Naive thymus-derived CD4-positive, alpha-beta T cell (primary cell): ENCODE data around the gene AK2. TPM values are rescaled to one million over a fixed set of nuclear protein-coding genes. Genes with fewer than 3 reads are reported as not detected.
A peak's percentile ranks its signal among the peaks of the same experiment; 100 is the strongest.

Source experiments
- ATAC-seq: fragments of 150-1000 bp; cut with Tn5 transposase; 2 replicates; pipeline ENCODE4 v1.10.0; 2021; ENCODE audit warnings: mild to moderate bottlenecking, moderate library complexity
- CTCF ChIA-PET: fragments of 350-600 bp; sonication (Branson Sonifier 250); formaldehyde crosslinking; loops from one replicate; lab custom pipeline; 2021; ENCODE audit warnings: antibody characterized with exemption; lab: Charles Lee
- POLR2A ChIA-PET: fragments of 350-600 bp; sonication (Branson Sonifier 250); formaldehyde crosslinking; loops from one replicate; lab custom pipeline; 2021; ENCODE audit warnings: antibody characterized with exemption, inconsistent platforms; lab: Charles Lee
- DNase-seq, 9 donors: peaks; one replicate each; pipeline versions ENCODE4 v3.0.0 to v3.0.0-alpha.2; 2020 to 2022; ENCODE audit warnings: mixed read lengths in 1 of 9
- H3K27ac ChIP-seq: one replicate; pipeline ENCODE4 v1.7.0; 2013; ENCODE audit warnings: mild to moderate bottlenecking, low read depth, low read length, moderate library complexity
- H3K27me3 ChIP-seq, 2 donors: one replicate each; pipeline ENCODE4 v1.7.0; 2013; ENCODE audit warnings: low read length in 2 of 2, mild to moderate bottlenecking in 2 of 2, moderate library complexity in 2 of 2; ENCODE audit not compliant: control insufficient read depth in 2 of 2, insufficient read depth in 2 of 2
- H3K36me3 ChIP-seq, 3 experiments: 1 replicate in 2 of 3; 2 replicates in 1 of 3; pipeline ENCODE4 v1.7.0; 2013; ENCODE audit warnings: low read length in 3 of 3, mild to moderate bottlenecking in 3 of 3, moderate library complexity in 1 of 3; ENCODE audit not compliant: insufficient read depth in 3 of 3, control insufficient read depth in 2 of 3
- H3K4me1 ChIP-seq, 2 donors: one replicate each; pipeline ENCODE4 v1.7.0; 2013; ENCODE audit warnings: low read length in 2 of 2, mild to moderate bottlenecking in 2 of 2, moderate library complexity in 1 of 2; ENCODE audit not compliant: control insufficient read depth in 2 of 2, insufficient read depth in 2 of 2
- H3K4me3 ChIP-seq: 2 replicates; pipeline ENCODE4 v1.7.0; 2013; ENCODE audit warnings: mild to moderate bottlenecking, low read length
- H3K9me3 ChIP-seq, 3 experiments: 1 replicate in 2 of 3; 2 replicates in 1 of 3; pipeline ENCODE4 v1.7.0; 2013; ENCODE audit warnings: low read length in 3 of 3; ENCODE audit not compliant: control insufficient read depth in 2 of 3
- H3K27ac Mint-ChIP-seq, 9 donors: one replicate each; pipeline ENCODE4 v1.8.0; 2020 to 2022; ENCODE audit warnings: mixed read lengths in 9 of 9, mild to moderate bottlenecking in 8 of 9, moderate library complexity in 5 of 9, inconsistent platforms in 2 of 9
- H3K27me3 Mint-ChIP-seq, 5 donors: one replicate each; pipeline ENCODE4 v1.8.0; 2021 to 2022; ENCODE audit warnings: mixed read lengths in 5 of 5, mild to moderate bottlenecking in 1 of 5
- H3K36me3 Mint-ChIP-seq, 5 donors: one replicate each; pipeline ENCODE4 v1.8.0; 2020 to 2022; ENCODE audit warnings: mixed read lengths in 5 of 5, mild to moderate bottlenecking in 3 of 5, inconsistent platforms in 1 of 5
- H3K4me1 Mint-ChIP-seq, 7 donors: one replicate each; pipeline ENCODE4 v1.8.0; 2020 to 2022; ENCODE audit warnings: mixed read lengths in 7 of 7, mild to moderate bottlenecking in 3 of 7, inconsistent platforms in 1 of 7
- H3K4me3 Mint-ChIP-seq, 10 donors: one replicate each; pipeline ENCODE4 v1.8.0; 2020 to 2022; ENCODE audit warnings: mild to moderate bottlenecking in 10 of 10, mixed read lengths in 10 of 10, moderate library complexity in 6 of 10, inconsistent platforms in 2 of 10
- H3K9me3 Mint-ChIP-seq, 11 donors: one replicate each; pipeline ENCODE4 v1.8.0; 2020 to 2022; ENCODE audit warnings: mixed read lengths in 11 of 11, mild to moderate bottlenecking in 4 of 11, inconsistent platforms in 1 of 11, moderate library complexity in 1 of 11
- intact Hi-C, 2 donors: fragments of 100-400 bp; cut with micrococcal nuclease; formaldehyde crosslinking; loops; one replicate each; pipeline ENCODE4 v1.15.1; 2023
- polyA plus RNA-seq, 2 donors: library from polyadenylated mRNA; unstranded; fragments of 300-500 nt; fragmentation: Illumina TruSeq; gene quantifications; one replicate each; pipeline ENCODE4 v1.2.3, GENCODE V29; 2021
- total RNA-seq, 6 experiments: library from RNA in 5 of 6; stranded (reverse) in 5 of 6; gene quantifications; 1 replicate in 5 of 6; 2 replicates in 1 of 6; pipeline ENCODE4 v1.2.3 and lab custom pipeline; 2021 to 2026

The AK2 gene
- 100 to 1,000 TPM in 1 of 5 experiments, 10 to 100 TPM in 4; 53.8 to 219 (median 90.2) TPM for total RNA-seq
- polyA plus RNA-seq: 100 to 1,000 TPM; 113 to 134 TPM
- 81.8 reads per million, percentile 81 among the genes with 10 or more reads in this experiment for total RNA-seq (lab: John Stamatoyannopoulos, UW)

DNA sequence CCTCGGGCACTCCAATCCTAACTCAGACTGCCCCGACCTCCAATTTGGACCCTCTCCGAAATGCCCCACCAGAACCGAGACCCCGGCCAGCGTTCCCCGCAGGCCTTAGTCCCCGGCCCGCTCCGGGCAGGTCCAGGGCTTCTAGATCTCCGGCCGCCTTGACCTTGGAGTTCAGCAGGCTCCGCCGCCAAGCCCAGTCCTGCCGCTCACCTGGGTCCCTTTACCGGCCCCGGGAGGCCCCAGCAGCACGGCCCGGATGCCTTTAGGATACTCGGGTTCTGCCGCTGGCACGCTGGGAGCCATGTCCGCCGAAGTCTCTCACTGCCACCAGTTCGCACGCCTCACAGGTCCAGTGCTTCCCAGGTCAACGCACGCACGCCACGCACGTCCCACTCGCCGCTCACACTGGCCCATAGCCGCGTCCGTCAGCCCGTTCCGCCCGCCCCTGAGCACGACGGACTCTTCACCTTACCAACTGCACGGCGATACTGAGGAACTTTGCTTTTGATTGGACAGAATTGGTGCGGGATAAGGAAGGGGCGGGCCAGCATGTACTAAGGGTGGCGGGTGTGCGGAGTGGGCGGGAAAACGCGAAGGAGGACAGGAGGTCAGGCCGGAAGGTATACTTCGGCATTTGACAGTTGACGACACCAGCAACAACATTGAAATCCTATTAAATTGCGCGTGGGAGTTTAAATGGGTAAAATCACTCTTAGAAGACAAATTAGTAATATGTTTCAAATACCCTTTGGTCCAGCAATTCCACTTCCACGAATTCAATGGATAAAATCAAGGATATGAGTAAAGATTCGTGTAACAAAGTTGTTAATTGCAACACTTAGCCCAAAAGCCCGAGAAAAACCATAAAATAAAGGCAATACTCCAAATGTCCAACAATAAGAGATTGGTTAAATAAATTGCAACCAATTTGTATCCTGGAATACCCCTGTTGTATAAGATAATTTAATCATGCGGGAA, at the start of gene AK2:
Gene AK2, minus strand, starts transcription at position 358 of the 978 bp plus-strand sequence. Its CDS starts 55 bp downstream, at position 303.
- Mint-ChIP-seq H3K4me1 (peaks cover 35 to 50% (median 46%) of the 10 kb centered on the region in 7 donors), H3K27ac (peak within 1 kb of the TSS; percentile 74 to 96 (median 89)), H3K9me3 (peaks cover 0 to 3% (median 0%) of the 10 kb centered on the region in 11 donors), H3K36me3 (peaks cover 0 to 17% (median 4%) of the 10 kb centered on the region in 5 donors), H3K27me3 (peaks cover 0 to 1% (median 0%) of the 10 kb centered on the region in 5 donors), H3K4me3 (peak within 1 kb of the TSS; percentile 92 to 99 (median 96))
- H3K4me1 ChIP-seq: peaks cover 11 to 24% of the 10 kb centered on the region in 2 donors
- H3K27me3 ChIP-seq: no peaks in the 10 kb centered on the region
- ChIA-PET CTCF (no interaction called here), POLR2A (no interaction called here)
- peak within 1 kb of the TSS; percentile 73 for H3K27ac ChIP-seq
- DNase-seq: peak; percentile 63 to 91 (median 84)
- ATAC-seq: peak; percentile 100
- H3K4me3 ChIP-seq: peak within 1 kb of the TSS; percentile 70
- no peaks in the 10 kb centered on the region for H3K9me3 ChIP-seq
- intact Hi-C loops: loop anchor here (1.0 to 5.0 kb wide), 10 partner anchors 44 to 387 kb away; partner anchors contain the start of genes AZIN2 (in 2 of the 2), RNF19B (in 2 of the 2), S100PBP (in 2 of the 2) and YARS1 (in 2 of the 2)
- peaks cover 0 to 5% (median 0%) of the 10 kb centered on the region in 3 experiments for H3K36me3 ChIP-seq

DNA sequence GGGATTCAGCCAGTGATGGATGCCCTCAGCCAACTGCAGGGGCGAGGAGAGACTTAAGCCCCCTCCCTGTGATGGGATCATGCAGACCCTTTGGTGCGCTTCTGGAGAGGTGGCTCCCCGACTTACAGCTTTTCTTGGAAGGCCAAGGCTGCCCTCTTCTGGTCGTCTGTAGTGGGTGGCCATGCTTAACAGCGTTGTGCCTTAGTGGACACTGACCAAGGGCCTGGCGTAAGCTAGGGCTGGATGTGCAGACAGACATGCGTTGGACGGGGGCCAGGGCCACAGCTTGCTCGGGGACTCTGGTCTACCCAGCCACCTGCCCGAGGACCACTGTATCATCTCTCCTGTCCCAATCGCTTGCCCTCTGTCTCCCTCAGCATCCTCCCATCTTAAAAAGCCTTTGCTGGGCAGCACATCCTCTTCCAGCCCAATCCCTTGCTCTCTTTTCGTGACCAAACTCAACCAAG, 49.7 kb upstream of the AK2 start:
- no peak overlapping the region for H3K4me3 ChIP-seq
- peaks cover 10 to 19% of the 10 kb centered on the region in 2 donors for H3K4me1 ChIP-seq
- H3K9me3 ChIP-seq: no peaks in the 10 kb centered on the region
- Mint-ChIP-seq H3K36me3 (peaks cover 0 to 3% (median 0%) of the 10 kb centered on the region in 5 donors), H3K4me1 (peaks cover 24 to 61% (median 47%) of the 10 kb centered on the region in 7 donors), H3K4me3 (no peak overlapping the region), H3K27ac (peak overlapping the region in 3 of 9 donors; percentile 18 to 48 (median 44)), H3K27me3 (peaks cover 0 to 28% (median 0%) of the 10 kb centered on the region in 5 donors), H3K9me3 (peaks cover 0 to 2% (median 0%) of the 10 kb centered on the region in 11 donors)
- intact Hi-C loops: loop anchor here (1.0 to 10.0 kb wide), 4 partner anchors 152 to 372 kb away; no protein-coding TSS in a partner anchor
- POLR2A ChIA-PET: interaction anchor here (1.3 to 1.6 kb wide), 2 partner anchors 13 to 122 kb away, joined by 5 to 6 read pairs; partner anchors contain the start of gene RNF19B
- no peaks in the 10 kb centered on the region for H3K27me3 ChIP-seq
- CTCF ChIA-PET: interaction anchor here (0.7 to 3.2 kb wide), 7 partner anchors 10 to 154 kb away, joined by 3 to 11 read pairs (median 5); no protein-coding TSS in a partner anchor
- H3K27ac ChIP-seq: no peak overlapping the region
- ATAC-seq: peak; percentile 63
- H3K36me3 ChIP-seq: no peaks in the 10 kb centered on the region
- peak in 2 of 9 donors; percentile 29 to 50 for DNase-seq

DNA sequence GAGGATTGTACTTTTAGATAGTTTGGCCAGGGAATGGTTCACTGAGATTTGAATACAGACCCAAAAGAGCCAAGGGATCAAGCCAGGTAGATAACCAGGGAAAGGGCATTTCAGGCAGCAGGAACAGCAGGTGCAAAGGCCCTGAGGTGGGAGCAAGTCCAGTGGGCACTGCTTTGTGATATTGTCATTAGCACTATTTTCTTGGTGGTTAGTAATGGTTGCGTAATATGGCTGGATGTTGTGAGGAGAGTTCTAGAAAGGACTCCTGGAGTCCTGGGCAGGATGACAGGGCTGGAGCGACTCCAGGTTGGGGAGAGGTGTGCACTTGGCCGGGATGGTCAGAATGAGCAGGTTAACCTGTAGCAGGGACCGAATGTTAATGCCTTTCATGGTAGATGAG, 48.6 kb upstream of the AK2 start:
- intact Hi-C loops: loop anchor here in 1 of 2 donors (10.0 kb wide), 2 partner anchors 151 to 371 kb away; no protein-coding TSS in a partner anchor
- Histone ChIP-seq H3K36me3 (no peaks in the 10 kb centered on the region), H3K9me3 (no peaks in the 10 kb centered on the region), H3K27me3 (no peaks in the 10 kb centered on the region), H3K4me3 (no peak overlapping the region), H3K27ac (no peak overlapping the region), H3K4me1 (peaks cover 17 to 26% of the 10 kb centered on the region in 2 donors)
- H3K27me3 Mint-ChIP-seq: peaks cover 0 to 30% (median 0%) of the 10 kb centered on the region in 5 donors
- DNase-seq (no peak), ATAC-seq (no peak)
- H3K9me3 Mint-ChIP-seq: peaks cover 0 to 2% (median 0%) of the 10 kb centered on the region in 11 donors
- H3K27ac Mint-ChIP-seq: peak overlapping the region in 3 of 9 donors; percentile 23 to 32 (median 26)
- ChIA-PET POLR2A (no interaction called here), CTCF (interaction anchor here (0.6 to 1.7 kb wide), 7 partner anchors 14 to 153 kb away, joined by 3 to 7 read pairs (median 4); no protein-coding TSS in a partner anchor)
- no peaks in the 10 kb centered on the region for H3K36me3 Mint-ChIP-seq
- no peak overlapping the region for H3K4me3 Mint-ChIP-seq
- peaks cover 29 to 68% (median 53%) of the 10 kb centered on the region in 7 donors for H3K4me1 Mint-ChIP-seq

DNA sequence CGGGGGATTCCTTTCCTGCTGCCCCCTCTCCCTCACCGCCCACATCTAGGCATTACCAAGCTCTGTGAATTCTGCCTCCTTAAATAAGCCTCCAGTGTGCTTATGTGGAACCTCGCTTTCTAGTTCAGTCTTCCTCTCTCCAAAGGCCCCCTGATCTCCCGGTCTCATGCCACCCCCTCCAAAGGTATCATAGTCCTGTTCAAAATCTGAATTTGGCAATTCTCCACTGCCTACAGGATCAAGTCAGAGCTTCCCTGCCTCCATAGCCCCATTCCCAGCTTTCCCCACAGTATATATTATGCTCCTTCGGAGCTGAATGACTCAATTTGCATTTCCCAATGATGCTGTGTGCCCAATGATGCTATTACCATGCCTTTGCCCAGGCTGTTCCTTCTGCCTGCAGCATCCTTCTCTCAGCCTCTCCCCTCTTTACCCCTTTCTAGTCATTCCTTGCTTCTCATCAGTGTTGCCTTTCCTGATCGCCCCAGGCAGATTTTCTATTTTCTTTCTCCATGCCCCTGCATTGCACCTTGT, 46.0 kb upstream of the AK2 start:
- peak overlapping the region in 6 of 9 donors; percentile 2 to 85 (median 10) for H3K27ac Mint-ChIP-seq
- no peak overlapping the region for H3K4me3 ChIP-seq
- CTCF ChIA-PET: interaction anchor here (3.0 kb wide), 1 partner anchor 13 kb away, joined by 15 read pairs; no protein-coding TSS in a partner anchor
- H3K27me3 ChIP-seq: no peaks in the 10 kb centered on the region
- ATAC-seq: no peak
- no peaks in the 10 kb centered on the region for H3K36me3 Mint-ChIP-seq
- intact Hi-C loops: loop anchor here (5.0 to 10.0 kb wide), 3 partner anchors 148 to 368 kb away; partner anchors contain the start of gene ZNF362 (in 1 of the 2)
- H3K4me1 Mint-ChIP-seq: peaks cover 20 to 52% (median 41%) of the 10 kb centered on the region in 7 donors
- H3K9me3 Mint-ChIP-seq: peaks cover 0 to 2% (median 0%) of the 10 kb centered on the region in 11 donors
- peaks cover 14 to 15% of the 10 kb centered on the region in 2 donors for H3K4me1 ChIP-seq
- peaks cover 0 to 30% (median 0%) of the 10 kb centered on the region in 5 donors for H3K27me3 Mint-ChIP-seq
- POLR2A ChIA-PET: interaction anchor here (3.8 kb wide), 1 partner anchor 44 kb away, joined by 24 read pairs; no protein-coding TSS in a partner anchor
- H3K9me3 ChIP-seq: no peaks in the 10 kb centered on the region
- H3K27ac ChIP-seq: no peak overlapping the region
- no peak for DNase-seq
- no peaks in the 10 kb centered on the region for H3K36me3 ChIP-seq
- H3K4me3 Mint-ChIP-seq: peak overlapping the region; percentile 1 to 88 (median 83)

GRCh38 chr1:33081554-33082305, 45.0 kb upstream of the AK2 start:
- Mint-ChIP-seq H3K36me3 (no peaks in the 10 kb centered on the region), H3K4me3 (peak overlapping the region; percentile 81 to 88 (median 86)), H3K4me1 (peaks cover 20 to 47% (median 38%) of the 10 kb centered on the region in 7 donors), H3K27me3 (peaks cover 0 to 30% (median 0%) of the 10 kb centered on the region in 5 donors), H3K9me3 (no peaks in the 10 kb centered on the region), H3K27ac (peak overlapping the region in 7 of 9 donors; percentile 43 to 82 (median 65))
- POLR2A ChIA-PET: interaction anchor here (0.6 to 3.8 kb wide), 3 partner anchors 45 to 318 kb away, joined by 3 to 24 read pairs (median 5); no protein-coding TSS in a partner anchor
- no peak for DNase-seq
- CTCF ChIA-PET: interaction anchor here (3.0 kb wide), 1 partner anchor 14 kb away, joined by 15 read pairs; no protein-coding TSS in a partner anchor
- peaks cover 14 to 15% of the 10 kb centered on the region in 2 donors for H3K4me1 ChIP-seq
- H3K4me3 ChIP-seq: peak overlapping the region; percentile 68
- no peak for ATAC-seq
- intact Hi-C loops: loop anchor here (1.0 to 10.0 kb wide), 12 partner anchors 18 to 431 kb away; partner anchors contain the start of genes RBBP4 (in 1 of the 2), RNF19B (in 1 of the 2), S100PBP (in 1 of the 2) and TRIM62 (in 1 of the 2)
- H3K36me3 ChIP-seq: no peaks in the 10 kb centered on the region
- peak overlapping the region; percentile 66 for H3K27ac ChIP-seq
- no peaks in the 10 kb centered on the region for H3K27me3 ChIP-seq
- H3K9me3 ChIP-seq: no peaks in the 10 kb centered on the region
